SK-N-SH (cell line): Measurements from ENCODE around the gene UBE2N. TPM values are rescaled to one million over a fixed set of nuclear protein-coding genes. Genes with fewer than 3 reads are reported as not detected.

ENCODE experiments used
- CTCF ChIA-PET: fragments of 300-600, 350-600 bp; formaldehyde crosslinking; extraction: SDS; loops from one replicate; lab custom pipeline; 2021; lab: Yijun Ruan, JAX
- POLR2A ChIA-PET: fragments of 350-600 bp; sonication (Branson Sonifier 250); formaldehyde crosslinking; extraction: SDS; loops from one replicate; lab custom pipeline; 2020; ENCODE audit warnings: antibody characterized with exemption, inconsistent platforms; lab: Yijun Ruan, JAX
- DNase-seq: peaks from one replicate; pipeline ENCODE4 v3.0.0; 2012
- H2AFZ ChIP-seq: fragments of 200-600 bp; sonication (generic); 2 replicates; pipeline ENCODE4 v1.8.1; 2016; ENCODE audit warnings: antibody characterized with exemption, mild to moderate bottlenecking, low read depth
- H3F3A ChIP-seq: fragments of 200-600 bp; sonication (generic); replicated peaks from 2 replicates; pipeline ENCODE3; 2016; ENCODE audit warnings: antibody characterized with exemption, mild to moderate bottlenecking; ENCODE audit not compliant: insufficient read depth
- H3K27ac ChIP-seq, 2 experiments: fragments of 200-500 bp in 1 of 2; fragments of 200-600 bp in 1 of 2; sonication (Bioruptor generic) in 1 of 2; sonication (generic), shearing (Covaris generic) in 1 of 2; 2 replicates each; pipeline versions ENCODE4 v1.5.1 to v1.6.1; 2014 to 2016; ENCODE audit warnings: low read depth in 2 of 2, inconsistent platforms in 1 of 2, low read length in 1 of 2, mild to moderate bottlenecking in 1 of 2, mixed read lengths in 1 of 2
- H3K27me3 ChIP-seq: fragments of 200-600 bp; sonication (generic), shearing (Covaris generic); 2 replicates; pipeline ENCODE4 v1.6.1; 2016; ENCODE audit warnings: mixed run types; ENCODE audit not compliant: insufficient read depth
- H3K36me3 ChIP-seq, 2 experiments: fragments of 200-500 bp in 1 of 2; fragments of 200-600 bp in 1 of 2; sonication (Bioruptor generic) in 1 of 2; sonication (generic) in 1 of 2; replicated peaks in 1 of 2; 2 replicates each; pipeline versions ENCODE3 to v1.5.1; 2014 to 2016; ENCODE audit warnings: low read length in 1 of 2, mild to moderate bottlenecking in 1 of 2; ENCODE audit not compliant: insufficient read depth in 2 of 2, control insufficient read depth in 1 of 2
- H3K4me1 ChIP-seq, 2 experiments: fragments of 200-500 bp in 1 of 2; fragments of 200-600 bp in 1 of 2; sonication (Bioruptor generic) in 1 of 2; sonication (generic), shearing (Covaris generic) in 1 of 2; 2 replicates each; pipeline versions ENCODE4 v1.5.1 to v1.6.1; 2014 to 2016; ENCODE audit warnings: low read depth in 1 of 2, low read length in 1 of 2, mixed run types in 1 of 2; ENCODE audit not compliant: insufficient read depth in 2 of 2, control insufficient read depth in 1 of 2
- H3K4me2 ChIP-seq: fragments of 200-600 bp; sonication (generic), shearing (Covaris generic); 2 replicates; pipeline ENCODE4 v1.6.1; 2017; ENCODE audit warnings: mixed run types
- H3K4me3 ChIP-seq, 2 experiments: fragments of 200-500 bp in 1 of 2; fragments of 200-600 bp in 1 of 2; sonication (Bioruptor generic) in 1 of 2; sonication (generic), shearing (Covaris generic) in 1 of 2; 2 replicates each; pipeline versions ENCODE4 v1.5.1 to v1.8.1; 2014 to 2016; ENCODE audit warnings: low read depth in 2 of 2, inconsistent platforms in 1 of 2, low read length in 1 of 2, mild to moderate bottlenecking in 1 of 2, mixed read lengths in 1 of 2, moderate library complexity in 1 of 2
- H3K79me2 ChIP-seq: fragments of 200-600 bp; sonication (generic); 2 replicates; pipeline ENCODE4 v1.8.1; 2017; ENCODE audit warnings: mild to moderate bottlenecking; ENCODE audit not compliant: insufficient read depth
- H3K9ac ChIP-seq: fragments of 200-600 bp; sonication (generic); 2 replicates; pipeline ENCODE4 v1.6.1; 2017; ENCODE audit warnings: mixed run types
- H3K9me2 ChIP-seq: fragments of 200-600 bp; sonication (generic); 2 replicates; pipeline ENCODE4 v1.6.1; 2017; ENCODE audit warnings: mixed run types
- H3K9me3 ChIP-seq: fragments of 200-600 bp; sonication (generic); 2 replicates; pipeline ENCODE4 v1.6.1; 2017; ENCODE audit warnings: mixed run types, mild to moderate bottlenecking, moderate library complexity
- H4K20me1 ChIP-seq: fragments of 200-600 bp; sonication (generic); 2 replicates; pipeline ENCODE4 v1.6.1; 2017; ENCODE audit warnings: mild to moderate bottlenecking, mixed run types; ENCODE audit not compliant: insufficient read depth
- CHD2 ChIP-seq: fragments of 150-350 bp; IDR thresholded peaks from 2 replicates; pipeline ENCODE4 v1.6.1; 2018; ENCODE audit warnings: low read length; ENCODE audit not compliant: partially characterized antibody
- ELF1 ChIP-seq: IDR thresholded peaks from 2 replicates; pipeline ENCODE4 v1.4.0; 2012
- EP300 ChIP-seq, 2 experiments: IDR thresholded peaks; 2 replicates each; pipeline versions ENCODE4 v1.4.0 to v1.6.1; 2012; ENCODE audit warnings: borderline replicate concordance in 1 of 2, low read depth in 1 of 2, low read length in 1 of 2
- FOXJ3 ChIP-seq: sonication (generic); formaldehyde crosslinking; IDR thresholded peaks from 2 replicates; pipeline ENCODE4 v1.5.1; 2020; ENCODE audit warnings: mild to moderate bottlenecking, missing genetic modification reagents
- FOXM1 ChIP-seq: IDR thresholded peaks from 2 replicates; pipeline ENCODE4 v1.4.0; 2012; ENCODE audit warnings: low read depth, mild to moderate bottlenecking
- IRF3 ChIP-seq: fragments of 150-350 bp; IDR thresholded peaks from 2 replicates; pipeline ENCODE4 v1.6.1; 2016; ENCODE audit warnings: mild to moderate bottlenecking, low read depth, low read length
- JUND ChIP-seq: IDR thresholded peaks from 2 replicates; pipeline ENCODE4 v1.4.0; 2012
- MXI1 ChIP-seq: IDR thresholded peaks from 2 replicates; pipeline ENCODE4 v1.6.1; 2012; ENCODE audit warnings: mild to moderate bottlenecking, low read depth, low read length, improper control_type of control experiment
- NRF1 ChIP-seq: IDR thresholded peaks from 2 replicates; pipeline ENCODE4 v1.6.1; 2012; ENCODE audit warnings: low read depth, mild to moderate bottlenecking, low read length
- PBX3 ChIP-seq: IDR thresholded peaks from 2 replicates; pipeline ENCODE4; 2012
- RAD21 ChIP-seq: IDR thresholded peaks from 2 replicates; pipeline ENCODE4 v1.6.1; 2012; ENCODE audit warnings: mild to moderate bottlenecking, low read length
- REST ChIP-seq: IDR thresholded peaks from 2 replicates; pipeline ENCODE4 v1.6.1; 2012; ENCODE audit warnings: mild to moderate bottlenecking, low read depth, low read length, moderate library complexity
- SIN3A ChIP-seq: IDR thresholded peaks from 2 replicates; pipeline ENCODE4 v1.6.1; 2012; ENCODE audit warnings: low read depth, mild to moderate bottlenecking, low read length, moderate library complexity, borderline replicate concordance
- SMC3 ChIP-seq: IDR thresholded peaks from 2 replicates; pipeline ENCODE4 v1.6.1; 2012; ENCODE audit warnings: low read depth, low read length, improper control_type of control experiment
- USF1 ChIP-seq: IDR thresholded peaks from 2 replicates; pipeline ENCODE4 v1.4.0; 2012; ENCODE audit warnings: low read depth, borderline replicate concordance
- WGBS: methylation state at CpG from one replicate; pipeline ENCODE4 v1.1.6; 2017; ENCODE audit warnings: low lambda C conversion rate; 5-methylcytosine and 5-hydroxymethylcytosine counted together
- polyA plus RNA-seq, 3 experiments: library from polyadenylated mRNA; depleted of rRNA; stranded (reverse); fragments of >200 nt; gene quantifications; 2 replicates each; pipeline ENCODE4 v1.2.3, GENCODE V29; 2012
- TF ChIP-seq, protein P1 (sequence below): IDR thresholded peaks from 2 replicates; pipeline ENCODE4 v1.4.0; 2012; ENCODE audit warnings: low read depth, borderline replicate concordance
- TF ChIP-seq, protein P2 (sequence below): fragments of 200-600 bp; sonication (generic); IDR thresholded peaks from 2 replicates; pipeline ENCODE4 v1.6.1; 2017; ENCODE audit warnings: antibody characterized with exemption, mild to moderate bottlenecking, moderate library complexity

Gene UBE2N
- polyA plus RNA-seq, 1 of the 3 experiments (the other 2 are of a cell fraction): 102 TPM

GRCh38 chr12:93390549-93391297, 51.0 kb downstream of the UBE2N start (continued):
- no peak for TF ChIP-seq REST
- TF ChIP-seq SIN3A: no peak
- no peak for TF ChIP-seq ELF1

GRCh38 chr12:93390031-93390430, 51.7 kb downstream of the UBE2N start:
- peaks cover 6% of the 10 kb centered on the region for H3F3A ChIP-seq
- no peaks in the 10 kb centered on the region for H3K27me3 ChIP-seq
- no peak overlapping the region for H3K4me3 ChIP-seq
- no peak for TF ChIP-seq FOXM1
- TF ChIP-seq SIN3A: no peak
- TF ChIP-seq IRF3: no peak
- TF ChIP-seq CHD2: no peak
- no peak for TF ChIP-seq PBX3
- no peak for TF ChIP-seq MXI1
- no peak for TF ChIP-seq FOXJ3 (CRISPR knock-in tag)
- TF ChIP-seq RAD21: no peak
- TF ChIP-seq SMC3: no peak
- no peak for TF ChIP-seq JUND
- no peak for TF ChIP-seq ELF1
- TF ChIP-seq, protein P1, sequence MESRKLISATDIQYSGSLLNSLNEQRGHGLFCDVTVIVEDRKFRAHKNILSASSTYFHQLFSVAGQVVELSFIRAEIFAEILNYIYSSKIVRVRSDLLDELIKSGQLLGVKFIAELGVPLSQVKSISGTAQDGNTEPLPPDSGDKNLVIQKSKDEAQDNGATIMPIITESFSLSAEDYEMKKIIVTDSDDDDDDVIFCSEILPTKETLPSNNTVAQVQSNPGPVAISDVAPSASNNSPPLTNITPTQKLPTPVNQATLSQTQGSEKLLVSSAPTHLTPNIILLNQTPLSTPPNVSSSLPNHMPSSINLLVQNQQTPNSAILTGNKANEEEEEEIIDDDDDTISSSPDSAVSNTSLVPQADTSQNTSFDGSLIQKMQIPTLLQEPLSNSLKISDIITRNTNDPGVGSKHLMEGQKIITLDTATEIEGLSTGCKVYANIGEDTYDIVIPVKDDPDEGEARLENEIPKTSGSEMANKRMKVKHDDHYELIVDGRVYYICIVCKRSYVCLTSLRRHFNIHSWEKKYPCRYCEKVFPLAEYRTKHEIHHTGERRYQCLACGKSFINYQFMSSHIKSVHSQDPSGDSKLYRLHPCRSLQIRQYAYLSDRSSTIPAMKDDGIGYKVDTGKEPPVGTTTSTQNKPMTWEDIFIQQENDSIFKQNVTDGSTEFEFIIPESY: no peak
- no peak for TF ChIP-seq EP300 (IDR thresholded peaks at IDR 0.05; ENCODE audit: borderline replicate concordance in 1 of 2, low read depth in 1 of 2, low read length in 1 of 2)
- TF ChIP-seq USF1: no peak
- TF ChIP-seq, protein P2, sequence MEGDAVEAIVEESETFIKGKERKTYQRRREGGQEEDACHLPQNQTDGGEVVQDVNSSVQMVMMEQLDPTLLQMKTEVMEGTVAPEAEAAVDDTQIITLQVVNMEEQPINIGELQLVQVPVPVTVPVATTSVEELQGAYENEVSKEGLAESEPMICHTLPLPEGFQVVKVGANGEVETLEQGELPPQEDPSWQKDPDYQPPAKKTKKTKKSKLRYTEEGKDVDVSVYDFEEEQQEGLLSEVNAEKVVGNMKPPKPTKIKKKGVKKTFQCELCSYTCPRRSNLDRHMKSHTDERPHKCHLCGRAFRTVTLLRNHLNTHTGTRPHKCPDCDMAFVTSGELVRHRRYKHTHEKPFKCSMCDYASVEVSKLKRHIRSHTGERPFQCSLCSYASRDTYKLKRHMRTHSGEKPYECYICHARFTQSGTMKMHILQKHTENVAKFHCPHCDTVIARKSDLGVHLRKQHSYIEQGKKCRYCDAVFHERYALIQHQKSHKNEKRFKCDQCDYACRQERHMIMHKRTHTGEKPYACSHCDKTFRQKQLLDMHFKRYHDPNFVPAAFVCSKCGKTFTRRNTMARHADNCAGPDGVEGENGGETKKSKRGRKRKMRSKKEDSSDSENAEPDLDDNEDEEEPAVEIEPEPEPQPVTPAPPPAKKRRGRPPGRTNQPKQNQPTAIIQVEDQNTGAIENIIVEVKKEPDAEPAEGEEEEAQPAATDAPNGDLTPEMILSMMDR: no peak
- no peak for TF ChIP-seq NRF1
- 96% methylated on average over 5 of the region's 5 CpGs for WGBS
- H3K4me2 ChIP-seq: no peak overlapping the region
- peaks cover 2 to 13% of the 10 kb centered on the region in 2 experiments; a peak in 2 of 4 replicates for H3K4me1 ChIP-seq
- H3K9me3 ChIP-seq: no peaks in the 10 kb centered on the region
- no peaks in the 10 kb centered on the region for H3K9me2 ChIP-seq
- H3K79me2 ChIP-seq: peaks cover 94% of the 10 kb centered on the region
- peaks cover 11 to 36% of the 10 kb centered on the region in 2 experiments for H3K36me3 ChIP-seq
- H2AFZ ChIP-seq: no peak overlapping the region
- DNase-seq: no peak
- peaks cover 90% of the 10 kb centered on the region for H4K20me1 ChIP-seq
- H3K9ac ChIP-seq: no peak overlapping the region
- no peak overlapping the region for H3K27ac ChIP-seq
- ChIA-PET POLR2A (no interaction called here), CTCF (interaction anchor here (1.3 to 2.4 kb wide), 3 partner anchors 9 to 403 kb away, joined by 3 to 8 read pairs (median 8); no protein-coding TSS in a partner anchor)
